GM11168 (cell line): ENCODE results near the gene PNMA1.
"Not testable (repeated sequence)": the region's sequence is repeated elsewhere in the genome, so short reads cannot be mapped to it uniquely, and the experiment has no call there.

Experiments
- in situ Hi-C: fragments of 300-500 bp; cut with MboI; formaldehyde crosslinking; loops from one replicate; pipeline ENCODE4 v1.12.0; 2022; ENCODE audit warnings: low sequenced_read_pairs; ENCODE audit not compliant: unreplicated experiment

Gene PNMA1

DNA sequence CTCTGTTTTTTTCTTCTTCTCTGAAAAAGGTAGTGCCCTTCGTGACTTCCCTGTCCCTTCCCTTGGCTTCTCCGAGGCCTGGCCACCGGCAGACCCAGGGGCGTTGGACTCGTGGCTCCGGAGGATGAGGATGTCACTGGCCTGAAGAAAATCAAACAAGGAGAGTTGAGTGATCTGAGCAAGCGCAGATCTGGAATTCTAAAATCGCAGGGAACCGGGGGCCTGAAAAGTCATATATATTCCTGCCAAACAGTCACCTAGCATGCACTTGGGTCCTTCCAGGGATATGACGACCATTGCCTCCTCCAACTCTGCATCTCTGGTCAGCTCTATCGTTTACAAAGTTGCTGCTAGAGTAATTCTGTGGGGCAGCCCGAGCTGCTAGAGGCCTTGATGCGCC lies 5.2 kb upstream of the PNMA1 start:
- in situ Hi-C loops = no loop called here

DNA sequence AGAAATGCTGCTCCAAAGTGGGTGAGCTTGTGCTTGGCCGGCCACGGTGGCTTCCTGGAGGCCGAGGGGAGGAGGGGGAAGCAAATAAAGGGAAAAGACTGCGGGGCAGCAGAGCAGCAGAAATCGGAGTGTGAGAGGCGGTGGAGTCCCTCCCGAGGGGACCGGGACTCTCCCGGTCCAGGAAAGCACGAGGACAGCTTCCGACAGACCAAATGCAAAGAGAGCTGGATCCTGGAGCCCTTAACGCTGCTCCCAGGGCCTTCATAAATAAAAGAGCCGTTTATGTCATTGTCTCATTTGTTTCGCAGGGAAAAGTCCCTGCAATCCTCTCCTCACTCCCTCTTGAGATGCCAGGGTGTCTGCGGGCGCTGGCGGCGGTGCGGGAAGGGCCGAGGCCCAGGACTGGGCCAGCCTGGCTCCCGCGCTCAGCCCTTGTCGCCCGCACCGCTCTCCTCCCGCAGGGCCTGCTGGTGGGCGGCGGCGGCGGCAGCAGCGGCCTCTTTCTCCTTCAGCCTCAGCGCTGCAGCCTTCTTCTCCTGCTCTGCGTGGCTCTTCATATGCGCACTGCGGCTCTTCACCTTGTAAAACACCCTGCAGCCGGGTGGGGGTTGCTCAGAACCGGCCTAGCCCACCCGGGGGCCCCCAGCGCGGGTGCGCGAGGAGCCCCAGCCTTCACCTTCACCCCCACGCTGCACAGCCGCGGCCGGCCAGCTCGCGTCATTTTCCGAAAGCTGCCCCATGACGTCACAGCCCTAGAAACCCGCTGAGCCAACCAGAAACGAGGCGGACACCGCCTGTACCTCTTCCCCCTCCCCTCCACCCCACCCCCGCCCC lies 4.5 kb upstream of the PNMA1 start:
- in situ Hi-C loops = no loop called here

DNA sequence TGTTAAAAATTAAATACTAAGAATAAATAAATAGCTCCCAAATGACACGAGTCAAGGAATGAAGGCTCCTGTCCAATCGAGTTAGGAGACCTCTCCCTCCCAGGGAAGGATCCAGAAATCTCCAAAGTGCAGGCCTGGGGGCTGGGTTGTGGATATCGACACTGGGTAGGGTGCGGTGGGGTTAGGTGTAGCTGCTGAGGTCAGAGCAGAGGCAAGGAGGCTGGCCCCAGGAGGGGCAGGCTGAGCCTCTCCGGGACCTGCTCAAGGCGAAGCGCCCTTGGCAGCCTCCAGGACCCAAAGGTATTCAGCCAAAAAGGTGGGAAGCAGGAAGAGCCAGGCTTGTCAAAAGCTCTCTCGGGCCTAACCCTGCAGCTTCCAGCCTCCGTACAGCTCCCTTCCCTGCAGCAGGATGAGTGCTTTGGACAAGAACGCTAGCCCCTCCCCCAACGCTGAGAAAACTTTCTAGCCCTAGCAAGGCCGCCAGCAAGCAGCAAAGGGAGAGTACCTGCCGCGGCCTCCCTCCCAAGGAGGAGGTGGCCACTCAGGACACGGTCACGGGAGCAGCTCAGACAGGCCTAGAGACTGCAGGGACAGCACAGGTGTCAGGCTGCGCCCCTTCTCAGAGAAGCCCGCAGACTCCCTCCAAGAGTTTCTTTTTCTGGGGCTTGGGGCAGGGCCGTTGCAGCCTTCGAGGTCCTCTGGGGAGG lies 3.7 kb upstream of the PNMA1 start:
- in situ Hi-C loops = no loop called here

DNA sequence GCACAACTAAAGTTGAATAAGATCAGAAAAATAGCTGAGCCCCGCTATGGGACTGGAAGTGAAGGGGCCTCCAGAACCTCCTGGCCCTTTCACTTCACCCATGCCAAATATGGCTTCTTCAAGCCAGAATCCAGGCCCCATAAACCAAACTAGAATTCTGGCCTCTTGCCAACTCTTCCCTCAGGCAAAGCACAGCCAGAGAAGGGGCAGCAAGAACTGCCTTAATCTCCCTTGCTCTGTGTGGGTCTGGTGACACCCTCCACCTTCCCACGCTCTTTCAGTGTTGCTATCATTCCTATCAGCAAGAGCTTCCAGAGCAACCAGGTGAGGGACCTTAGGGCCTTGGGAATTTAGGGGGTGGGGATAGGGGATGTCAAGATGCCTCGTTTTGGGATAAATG lies 3.1 kb upstream of the PNMA1 start:
- in situ Hi-C loops = no loop called here

DNA sequence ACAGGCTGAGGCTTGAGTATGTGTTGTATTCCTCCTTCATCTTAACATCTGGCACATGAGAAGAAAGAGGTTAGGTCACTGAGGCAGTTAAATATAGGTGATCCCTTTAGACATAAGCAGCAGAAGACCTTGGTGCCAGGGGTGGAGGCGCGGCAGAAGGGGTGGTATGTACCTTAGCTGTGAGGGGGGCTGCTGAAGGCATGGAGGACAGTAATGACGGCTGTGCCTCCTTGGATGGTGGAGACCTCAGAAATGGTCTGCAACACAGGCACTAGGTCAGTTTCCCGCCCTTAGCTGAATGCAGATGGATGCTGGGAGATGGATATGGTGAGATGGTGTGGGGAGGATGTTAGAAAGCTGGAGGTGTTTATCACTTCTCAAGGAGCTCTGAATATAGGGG lies 1.5 kb upstream of the PNMA1 start:
- in situ Hi-C loops = no loop called here

DNA sequence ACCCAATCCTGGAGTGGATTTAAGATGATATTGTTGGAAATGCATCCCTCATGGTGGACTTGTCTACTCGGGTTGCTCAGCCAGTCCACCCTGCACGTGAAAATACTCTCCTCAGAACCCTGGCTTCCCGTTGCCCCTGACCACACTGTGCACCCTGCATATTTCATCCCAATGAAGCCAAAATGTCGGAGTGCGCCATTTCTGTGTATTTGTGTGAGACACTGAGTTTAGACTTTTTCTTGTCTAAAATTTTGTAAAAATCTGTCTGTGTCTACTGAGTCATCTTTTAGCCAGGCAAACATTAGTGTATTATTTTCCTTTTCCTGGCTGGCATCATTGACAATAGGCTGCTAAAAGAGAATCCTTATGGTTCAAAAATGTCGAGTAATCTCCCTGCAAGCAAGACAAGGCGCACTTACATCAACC lies 485 bp upstream of the PNMA1 start:
- in situ Hi-C loops = no loop called here

DNA sequence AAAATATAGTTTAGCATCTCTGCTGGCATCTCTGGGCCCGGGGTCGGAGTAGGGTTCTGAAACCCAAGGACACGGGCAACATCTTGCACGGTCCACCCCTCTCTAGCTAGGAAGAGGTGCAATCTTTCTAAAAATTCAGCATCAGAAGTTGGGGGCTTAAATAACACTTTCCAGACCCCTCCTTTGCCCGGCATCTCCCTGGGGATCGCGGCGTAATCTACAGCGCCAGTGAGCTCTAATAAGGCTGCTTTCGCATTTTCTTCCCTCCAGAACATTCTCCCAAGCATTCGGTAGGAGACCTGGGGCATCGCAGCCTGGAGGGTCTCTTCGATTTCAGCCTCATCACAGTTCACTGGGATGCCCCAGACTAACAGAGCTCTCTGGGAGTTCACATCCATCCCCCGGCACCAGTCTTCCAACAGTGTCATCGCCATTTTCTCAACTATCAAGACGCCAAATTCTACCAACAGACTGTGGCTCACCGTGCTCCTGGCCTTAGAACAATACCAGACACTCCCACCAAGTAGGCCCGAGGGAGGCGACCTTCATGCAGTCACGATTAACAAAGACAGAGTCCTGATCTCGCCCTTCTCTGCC lies 880 bp downstream of the PNMA1 start:
- in situ Hi-C loops = no loop called here

DNA sequence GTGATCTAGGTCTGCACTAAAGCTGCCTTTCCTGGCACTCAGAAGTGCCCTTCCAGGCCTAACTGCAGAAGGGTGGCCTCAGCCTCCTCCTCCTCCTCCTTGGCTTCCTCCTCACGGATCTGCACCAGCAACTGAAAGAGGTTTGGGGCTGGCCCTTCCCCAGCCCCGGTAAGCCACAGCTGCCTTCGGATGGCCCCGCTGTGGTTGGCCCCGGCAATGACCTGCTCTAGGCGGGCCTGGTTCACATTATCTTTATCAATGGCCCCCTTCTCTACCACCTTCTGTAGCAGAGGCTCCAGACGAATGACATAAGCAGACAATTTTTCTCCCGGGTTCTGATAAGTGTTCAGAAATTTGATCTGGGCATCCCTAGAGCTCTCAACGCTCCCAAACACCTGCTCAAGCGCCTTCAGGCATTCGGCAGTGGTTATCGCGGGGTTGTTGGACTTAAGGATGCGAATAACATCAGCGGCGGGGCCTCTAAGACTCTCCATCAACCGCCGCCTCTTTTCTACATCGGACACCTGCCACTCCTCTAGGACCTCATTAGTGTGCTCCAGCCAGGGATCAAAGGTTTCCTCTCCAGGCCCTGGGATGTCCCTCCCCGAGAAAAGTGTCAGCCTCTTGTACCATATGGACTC lies 1.5 kb downstream of the PNMA1 start:
- in situ Hi-C loops = no loop called here

DNA sequence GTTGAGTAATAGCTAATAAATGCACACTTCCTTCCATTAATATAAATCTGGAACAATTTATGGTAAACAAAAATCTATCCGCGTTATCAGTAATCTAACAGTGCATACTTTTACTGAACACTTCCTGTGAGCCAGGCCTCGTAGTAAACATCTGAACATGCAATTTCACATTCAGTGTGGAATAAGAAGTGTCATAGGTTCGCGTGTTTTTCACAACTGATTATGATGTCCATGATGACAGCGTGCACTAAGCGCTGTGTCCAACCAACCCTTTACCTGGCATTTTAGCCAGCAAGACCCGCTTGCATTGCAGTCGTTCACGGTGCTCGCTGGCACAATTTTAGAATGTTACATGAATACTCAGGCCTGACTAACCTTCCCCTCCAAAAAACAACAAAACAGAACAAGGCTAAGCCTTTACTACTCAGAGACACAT lies 2.1 kb downstream of the PNMA1 start:
- in situ Hi-C loops = no loop called here

DNA sequence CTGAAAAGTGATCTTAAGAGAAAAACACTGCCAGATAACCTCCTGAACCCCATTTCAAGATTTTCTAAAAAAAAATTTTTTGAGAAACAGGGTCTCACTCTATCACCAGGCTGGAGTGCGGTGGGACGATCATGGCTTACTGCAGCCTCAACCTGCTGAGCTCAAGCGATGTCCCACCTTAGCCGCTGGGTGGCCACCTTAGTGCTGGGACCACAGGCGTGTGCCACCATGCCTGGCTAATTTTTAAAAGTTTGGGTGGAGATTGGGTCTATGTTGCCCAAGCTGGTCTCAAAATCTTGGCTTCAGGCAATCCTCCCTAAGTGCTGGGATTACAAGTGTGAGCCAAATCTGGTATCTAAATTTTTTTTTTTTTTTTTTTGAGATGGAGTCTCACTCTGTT lies 3.4 kb downstream of the PNMA1 start:
- in situ Hi-C loops = no loop called here

DNA sequence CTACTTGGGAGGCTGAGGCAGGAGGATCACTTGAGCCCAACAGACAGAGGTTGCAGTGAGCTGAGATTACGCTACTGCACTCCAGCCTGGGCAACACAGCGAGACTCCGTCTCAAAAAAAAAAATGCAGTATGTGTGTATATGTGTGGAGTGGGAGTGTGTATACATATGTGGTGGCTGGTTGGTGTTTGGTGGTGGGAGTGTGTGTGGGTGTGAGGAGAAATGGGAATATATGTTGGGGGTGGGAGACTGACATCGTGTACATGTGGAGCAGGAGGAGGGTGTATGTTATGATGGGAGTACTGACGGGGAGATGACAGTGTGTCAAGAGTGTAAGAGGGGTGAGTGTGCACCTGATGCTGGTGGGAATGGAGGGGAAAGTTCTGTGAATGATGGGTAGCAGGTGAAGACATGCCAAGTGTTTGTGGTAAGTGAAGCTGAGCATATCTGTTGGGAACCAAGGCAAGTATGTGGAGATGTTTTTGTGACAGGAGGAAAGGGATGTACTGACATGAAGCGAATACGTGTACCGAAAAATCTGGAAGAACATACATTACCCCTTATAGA lies 4.2 kb downstream of the PNMA1 start:
- in situ Hi-C loops = no loop called here

DNA sequence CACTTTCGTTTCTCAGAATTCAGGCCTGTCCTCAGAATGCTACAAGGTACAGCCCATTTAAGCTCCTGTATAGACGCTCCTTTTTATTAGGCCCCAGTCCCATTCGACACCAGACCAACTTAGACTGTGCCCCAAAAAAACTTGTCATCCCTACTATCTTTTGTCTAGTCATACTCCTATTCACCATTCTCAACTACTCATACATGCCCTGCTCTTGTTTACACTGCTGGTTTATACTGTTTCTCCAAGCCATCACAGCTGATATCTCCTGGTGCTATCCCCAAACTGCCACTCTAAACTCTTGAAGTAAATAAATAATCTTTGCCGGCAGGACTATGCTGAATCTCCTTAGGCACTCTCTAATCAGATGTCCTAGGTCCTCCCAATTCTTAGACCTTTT lies 6.1 kb downstream of the PNMA1 start:
- in situ Hi-C loops = not testable (repeated sequence)

DNA sequence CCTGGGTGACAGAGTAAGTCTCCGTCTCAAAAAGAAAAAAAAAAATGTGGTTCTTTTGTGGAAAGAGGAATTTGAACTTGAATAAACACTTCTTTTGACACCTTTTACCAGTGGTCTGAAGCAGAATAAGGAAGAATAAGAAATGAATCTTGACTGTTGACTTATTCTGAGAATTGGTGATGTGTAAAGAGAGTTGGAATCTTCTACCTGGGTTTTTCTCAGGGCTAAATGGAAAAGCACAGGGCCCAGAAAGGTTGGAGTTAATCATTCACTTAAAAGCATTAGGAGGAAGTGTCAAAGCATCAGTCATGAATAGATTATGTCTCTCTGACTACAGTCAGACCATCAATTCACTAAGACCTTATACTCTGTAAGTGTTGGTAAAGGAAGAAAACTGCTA lies 13.9 kb downstream of the PNMA1 start:
- in situ Hi-C loops = no loop called here

DNA sequence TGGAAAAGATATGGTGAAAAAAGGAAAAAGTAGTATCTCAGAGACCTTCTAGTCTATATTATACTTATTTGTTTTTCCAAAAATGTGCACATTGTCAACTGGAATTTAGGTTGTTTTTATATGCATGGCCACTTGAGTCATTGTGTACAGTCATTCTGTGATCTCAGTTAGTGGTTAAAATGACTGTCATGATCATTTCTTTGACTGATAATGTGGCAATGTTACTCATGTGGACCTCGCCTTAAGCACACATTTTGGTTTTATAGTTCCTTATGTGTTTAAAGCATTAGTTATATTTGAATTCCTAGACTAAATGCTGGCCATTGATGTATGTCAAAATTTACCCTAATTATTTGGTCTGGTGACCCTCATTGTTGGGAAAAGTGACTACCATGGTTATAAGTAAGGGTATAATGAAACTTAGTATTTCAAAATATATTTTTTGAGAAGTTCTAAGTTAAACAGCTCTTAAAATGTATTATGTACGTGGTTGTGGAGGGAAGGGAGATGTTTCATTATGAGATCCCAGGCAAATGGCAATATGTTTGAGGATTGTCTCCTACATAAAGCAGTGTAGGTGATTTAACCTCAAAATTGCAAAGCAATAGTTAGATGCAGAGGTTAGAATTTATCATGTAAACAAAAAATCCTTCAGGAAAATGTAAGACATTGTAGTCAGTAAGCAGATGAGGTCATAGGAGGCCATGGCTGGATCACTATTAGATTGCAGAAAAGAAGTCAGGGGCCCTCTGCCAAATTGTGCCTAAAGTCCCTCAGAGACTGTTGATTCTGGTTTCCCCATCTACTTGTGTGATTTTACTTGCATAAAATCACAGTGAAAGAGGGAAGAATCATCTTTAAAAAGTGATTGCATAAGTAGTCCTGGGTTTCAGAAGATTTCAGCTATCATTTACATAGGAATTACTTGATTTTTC lies 17.5 kb downstream of the PNMA1 start:
- in situ Hi-C loops = no loop called here

DNA sequence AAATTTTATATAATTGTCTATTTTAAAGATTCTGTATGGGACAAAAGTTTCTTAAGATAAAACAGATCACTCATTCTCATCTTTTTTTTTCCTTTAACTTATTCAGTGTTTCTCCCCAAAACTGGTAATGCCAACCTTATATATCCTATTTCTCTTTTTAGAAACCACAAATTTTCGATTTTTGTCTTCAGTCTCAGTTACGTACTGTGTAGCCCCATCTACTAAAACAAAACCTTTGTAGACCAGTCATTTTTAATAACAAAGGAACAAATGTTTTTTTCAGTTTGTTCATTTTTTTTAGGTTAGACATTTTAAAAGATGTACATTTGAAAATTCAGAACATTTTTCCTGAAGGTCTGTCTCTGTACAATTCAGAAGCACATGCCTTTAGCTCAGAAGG lies 18.2 kb downstream of the PNMA1 start:
- in situ Hi-C loops = no loop called here

DNA sequence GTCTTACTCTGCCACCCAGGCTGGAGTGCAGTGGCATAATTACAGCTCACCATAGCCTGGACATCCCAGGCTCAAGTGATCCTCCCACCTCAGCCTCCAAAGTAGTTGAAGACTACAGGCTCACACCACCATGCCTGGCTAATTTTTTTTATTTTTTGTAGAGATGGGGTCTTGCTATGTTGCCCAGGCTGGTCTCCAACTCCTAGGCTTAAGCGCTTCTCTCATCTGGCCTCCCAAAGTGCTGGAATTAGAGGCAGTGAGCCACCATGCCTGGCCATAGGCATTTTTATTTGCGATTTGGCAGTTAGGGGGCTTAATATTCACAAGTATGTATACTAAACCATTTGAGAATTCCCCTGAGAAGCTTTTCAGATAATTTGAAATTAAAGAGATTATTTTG lies 19.1 kb downstream of the PNMA1 start:
- in situ Hi-C loops = no loop called here

DNA sequence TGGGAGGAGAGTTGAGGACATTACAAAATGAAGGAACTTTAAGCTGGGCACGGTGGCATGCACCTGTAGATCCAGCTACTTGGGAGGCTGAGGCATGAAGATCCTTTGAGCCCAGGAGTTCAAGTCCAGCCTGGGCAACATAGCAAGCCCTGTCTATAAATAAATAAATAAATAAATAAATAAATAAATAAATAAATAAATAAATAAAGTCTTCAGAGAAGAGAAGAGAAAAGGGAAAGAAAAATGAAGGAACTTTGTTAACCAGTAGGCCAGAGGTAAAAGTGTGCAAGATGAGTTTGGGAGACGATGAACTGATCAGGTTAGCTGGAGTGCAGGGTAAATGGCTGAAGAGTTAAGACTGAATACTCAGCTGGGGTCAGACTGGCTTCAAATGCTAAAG lies 20.1 kb downstream of the PNMA1 start:
- in situ Hi-C loops = no loop called here

DNA sequence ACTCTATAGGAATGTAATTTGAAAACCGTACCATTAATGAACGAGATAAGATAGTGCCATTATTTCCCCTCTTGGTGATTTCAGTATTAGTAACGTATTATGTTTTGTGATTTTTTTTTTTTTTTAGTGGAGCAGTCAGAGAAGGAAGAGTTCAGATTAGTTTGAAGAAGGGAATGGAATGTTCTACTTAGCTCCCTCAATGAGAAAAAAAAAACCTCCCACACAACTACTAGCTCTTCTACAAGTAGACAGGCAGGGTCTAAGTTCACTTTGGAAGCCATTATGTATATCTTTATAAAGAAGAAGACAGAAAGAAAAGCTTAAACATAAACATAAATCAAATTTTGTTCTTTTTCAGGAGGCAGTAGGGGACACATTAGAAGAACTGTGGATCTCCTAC lies 27.3 kb downstream of the PNMA1 start:
- in situ Hi-C loops = no loop called here

DNA sequence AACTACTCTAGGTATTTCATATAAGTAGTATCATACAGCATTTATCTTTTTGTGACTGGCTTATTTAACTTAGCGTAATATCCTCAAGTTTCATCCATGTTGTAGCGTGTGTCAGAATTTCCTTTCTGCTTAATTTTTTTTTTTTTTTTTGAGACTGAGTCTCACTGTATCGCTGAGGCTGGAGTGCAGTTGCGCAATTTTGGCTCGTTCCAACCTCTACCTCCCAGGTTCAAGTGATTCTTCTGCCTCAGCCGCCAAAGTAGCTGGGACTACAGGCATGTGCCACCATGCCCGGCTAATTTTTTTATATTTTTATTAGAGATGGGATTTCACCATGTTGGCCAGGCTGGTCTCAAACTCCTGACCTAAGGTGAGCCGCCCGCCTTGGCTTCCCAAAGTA lies 28.9 kb downstream of the PNMA1 start:
- in situ Hi-C loops = no loop called here

DNA sequence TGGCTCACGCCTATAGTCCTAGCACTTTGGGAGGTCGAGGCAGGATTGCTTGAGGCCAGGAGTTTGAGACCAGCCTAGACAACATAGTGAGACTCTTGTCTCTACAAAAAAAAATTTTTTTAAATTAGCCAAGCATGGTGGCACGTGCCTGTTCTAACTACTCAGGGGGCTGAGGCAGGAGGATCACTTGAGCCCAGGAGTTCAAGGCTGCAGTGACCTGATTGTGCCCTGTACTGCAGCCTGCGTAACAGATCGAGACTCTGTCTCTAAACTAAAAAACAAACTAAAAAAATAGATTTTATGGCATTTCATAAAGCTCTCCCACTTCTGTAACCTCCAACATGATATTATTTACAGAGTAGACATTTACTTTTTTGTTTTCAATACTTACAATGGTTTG lies 29.6 kb downstream of the PNMA1 start:
- in situ Hi-C loops = no loop called here
